HG03521 (cell line): Measurements from ENCODE around the gene NBEAL2.
"Not testable (repeated sequence)": the region's sequence is repeated elsewhere in the genome, so short reads cannot be mapped to it uniquely, and the experiment has no call there.

Source experiments
- ATAC-seq: cut with Tn5 transposase; IDR thresholded peaks from one replicate; pipeline ENCODE4 v1.9.1; 2021; ENCODE audit warnings: mild to moderate bottlenecking, moderate library complexity; ENCODE audit not compliant: unreplicated experiment

Gene NBEAL2

GRCh38 chr3:46959161-46959511 lies 20.3 kb upstream of the NBEAL2 start:
- ATAC-seq = no peak

GRCh38 chr3:46960081-46960701 lies 19.3 kb upstream of the NBEAL2 start:
- no peak for ATAC-seq

- no peak for ATAC-seq
Observed at GRCh38 chr3:46960835-46961234, 18.6 kb upstream of the NBEAL2 start.

GRCh38 chr3:46962427-46962826 lies 17.0 kb upstream of the NBEAL2 start:
- no peak for ATAC-seq

GRCh38 chr3:46962990-46963389 lies 16.5 kb upstream of the NBEAL2 start:
- ATAC-seq = no peak

- ATAC-seq = not testable (repeated sequence)
Observed at GRCh38 chr3:46964038-46964590, 15.4 kb upstream of the NBEAL2 start.

GRCh38 chr3:46965151-46965550 lies 14.3 kb upstream of the NBEAL2 start:
- ATAC-seq = no peak

GRCh38 chr3:46966811-46967210 lies 12.7 kb upstream of the NBEAL2 start:
- ATAC-seq = no peak

- ATAC-seq = no peak
Observed at GRCh38 chr3:46968783-46969428, 10.6 kb upstream of the NBEAL2 start.

- no peak for ATAC-seq
Observed at GRCh38 chr3:46970391-46971091, 8.9 kb upstream of the NBEAL2 start.

- no peak for ATAC-seq
Observed at GRCh38 chr3:46971151-46971550, 8.3 kb upstream of the NBEAL2 start.

- ATAC-seq = no peak
Observed at GRCh38 chr3:46971742-46972141, 7.7 kb upstream of the NBEAL2 start.

GRCh38 chr3:46972396-46972795 lies 7.1 kb upstream of the NBEAL2 start:
- no peak for ATAC-seq

- ATAC-seq = no peak
Observed at GRCh38 chr3:46974421-46975171, 4.9 kb upstream of the NBEAL2 start.

- peak; percentile 68 for ATAC-seq
Observed at GRCh38 chr3:46976326-46977190, 2.9 kb upstream of the NBEAL2 start, which contains the start of gene CCDC12. TSS of gene CCDC12 (minus strand) at chr3:46976745. CDS start at chr3:46976732, 13 bp downstream.

- ATAC-seq = no peak
Observed at GRCh38 chr3:46977811-46978195, 1.7 kb upstream of the NBEAL2 start.

GRCh38 chr3:46978381-46978780 lies 1.1 kb upstream of the NBEAL2 start:
- ATAC-seq = no peak

GRCh38 chr3:46979958-46980497 lies 562 bp downstream of the NBEAL2 start:
- peak; percentile 15 for ATAC-seq

- no peak for ATAC-seq
Observed at GRCh38 chr3:46981932-46982471, 2.5 kb downstream of the NBEAL2 start.

- ATAC-seq = no peak
Observed at GRCh38 chr3:46982546-46982945, 3.1 kb downstream of the NBEAL2 start.
